ENCODE measurements around the gene IGF2BP2. TPM values are rescaled to one million over a fixed set of nuclear protein-coding genes. Genes with fewer than 3 reads are reported as not detected.

The IGF2BP2 gene
- total RNA-seq, 1 experiment from 2014 or later, result 42.2 TPM

- in situ Hi-C loops (cut with HindIII; ENCODE audit: low sequenced_read_pairs), result no loop called here
These were observed 74.8 kb downstream of the IGF2BP2 start for GRCh38 chr3:185750015-185750414.

GRCh38 chr3:185746470-185746869 is 78.4 kb downstream of the IGF2BP2 start:
- in situ Hi-C loops (cut with HindIII; ENCODE audit: low sequenced_read_pairs), result no loop called here
- no peak for DNase-seq (ENCODE audit: low spot score)

More at GRCh38 chr3:185750015-185750414, 74.8 kb downstream of the IGF2BP2 start:
- DNase-seq (ENCODE audit: low spot score), result no peak

GRCh38 chr3:185744997-185745843 is 79.6 kb downstream of the IGF2BP2 start:
- in situ Hi-C loops (cut with HindIII; ENCODE audit: low sequenced_read_pairs), result no loop called here
- no peak for DNase-seq (ENCODE audit: low spot score)

- DNase-seq (ENCODE audit: low spot score), result no peak
- in situ Hi-C loops (cut with HindIII; ENCODE audit: low sequenced_read_pairs), result no loop called here
These were observed 83.3 kb downstream of the IGF2BP2 start for GRCh38 chr3:185741586-185741985.

DNA sequence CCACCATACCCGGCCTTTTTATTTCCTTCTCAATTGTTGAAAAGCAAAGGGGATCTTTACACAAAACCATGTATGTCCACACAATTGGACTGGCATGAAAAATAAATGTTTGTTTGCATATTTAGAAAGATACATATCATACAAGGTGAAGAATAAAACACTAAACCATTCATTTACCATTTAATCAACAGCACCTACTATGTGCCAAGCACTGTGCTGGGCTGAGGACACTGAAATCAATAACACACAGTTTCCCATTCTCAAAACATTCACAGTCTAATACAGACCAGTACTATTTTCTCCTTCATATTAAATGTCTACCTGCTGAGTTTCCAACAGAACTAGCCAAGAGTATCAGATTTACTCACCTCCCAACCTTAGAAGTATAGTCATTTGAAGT is 84.7 kb downstream of the IGF2BP2 start:
- in situ Hi-C loops (cut with HindIII; ENCODE audit: low sequenced_read_pairs), result no loop called here

DNA sequence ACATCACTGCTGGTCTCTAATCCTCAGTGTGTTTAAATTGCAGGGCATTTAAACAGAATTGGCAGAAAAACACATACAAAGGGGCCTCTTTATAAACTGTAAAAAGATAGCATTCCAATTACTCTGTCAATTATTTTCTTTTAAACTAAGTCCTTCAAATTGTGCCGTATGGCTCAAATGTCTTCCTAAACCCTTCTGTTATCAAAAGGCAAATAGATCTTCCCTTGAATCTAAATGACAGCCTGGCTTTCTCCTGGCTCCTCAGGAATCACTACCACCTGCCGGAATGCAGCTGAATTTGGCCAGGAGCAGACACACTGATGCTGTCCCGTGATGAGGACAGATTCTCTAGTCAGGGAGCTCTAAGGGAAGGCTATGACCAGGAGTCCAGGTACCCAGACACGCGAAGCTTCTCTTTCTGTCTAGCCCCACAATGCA is 85.6 kb downstream of the IGF2BP2 start:
- DNase-seq (ENCODE audit: low spot score), result peak; percentile 93
- in situ Hi-C loops (cut with HindIII; ENCODE audit: low sequenced_read_pairs), result loop anchor here (5.0 kb wide), 1 partner anchor 78 kb away; no protein-coding TSS in a partner anchor

More for the DNA sequence above, 84.7 kb downstream of the IGF2BP2 start:
- DNase-seq (ENCODE audit: low spot score), result no peak

DNA sequence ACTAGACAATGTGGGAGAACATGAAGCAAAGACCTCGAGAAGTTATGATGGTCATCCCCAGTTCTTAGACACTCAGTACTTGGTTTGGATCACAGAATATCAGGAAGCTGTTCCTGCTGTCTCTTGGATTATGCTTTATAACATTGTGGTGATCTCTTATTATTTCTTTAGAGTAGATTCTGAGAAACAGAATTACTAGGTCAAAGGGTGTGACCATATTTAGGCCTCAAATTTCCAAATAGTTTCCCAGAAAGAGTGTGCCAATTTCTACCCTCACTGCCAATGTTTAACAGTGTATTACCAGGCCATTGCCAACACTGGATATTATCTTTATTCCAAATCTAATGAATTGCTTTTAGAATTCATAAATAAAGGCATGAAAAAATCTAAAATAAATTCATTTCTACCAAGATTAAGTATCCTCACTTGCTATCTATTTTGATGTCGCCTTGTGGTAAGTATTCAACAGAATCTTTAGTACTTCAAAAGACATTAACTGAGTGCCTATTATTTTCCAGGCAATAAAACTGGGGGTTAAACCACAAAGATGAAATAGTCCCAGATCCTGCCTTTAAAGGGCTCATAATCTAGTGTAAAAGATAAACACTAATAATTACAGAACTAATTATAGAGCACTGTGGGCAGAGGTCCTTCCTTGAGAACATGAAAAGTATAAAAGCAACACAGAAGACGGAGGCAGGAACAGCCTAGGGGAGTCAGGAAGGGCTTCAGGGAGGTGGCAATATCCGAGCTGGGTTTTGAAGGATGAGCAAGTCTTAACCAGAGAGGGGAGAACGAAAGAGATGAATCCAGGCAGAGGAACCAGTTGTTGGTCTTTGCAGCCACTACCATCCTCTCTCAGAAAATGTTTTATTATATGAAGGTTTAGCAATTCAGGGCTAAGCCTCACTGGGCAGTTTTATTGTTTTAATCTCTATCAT is 86.8 kb downstream of the IGF2BP2 start:
- no peak for DNase-seq (ENCODE audit: low spot score)
- in situ Hi-C loops (cut with HindIII; ENCODE audit: low sequenced_read_pairs), result loop anchor here (5.0 kb wide), 1 partner anchor 79 kb away; no protein-coding TSS in a partner anchor

GRCh38 chr3:185737020-185737419 is 87.8 kb downstream of the IGF2BP2 start:
- no peak for DNase-seq (ENCODE audit: low spot score)
- in situ Hi-C loops (cut with HindIII; ENCODE audit: low sequenced_read_pairs), result loop anchor here (5.0 kb wide), 1 partner anchor 80 kb away; no protein-coding TSS in a partner anchor

GRCh38 chr3:185734725-185735096 is 90.1 kb downstream of the IGF2BP2 start:
- in situ Hi-C loops (cut with HindIII; ENCODE audit: low sequenced_read_pairs), result loop anchor here (5.0 kb wide), 1 partner anchor 83 kb away; no protein-coding TSS in a partner anchor
- DNase-seq (ENCODE audit: low spot score), result no peak

DNA sequence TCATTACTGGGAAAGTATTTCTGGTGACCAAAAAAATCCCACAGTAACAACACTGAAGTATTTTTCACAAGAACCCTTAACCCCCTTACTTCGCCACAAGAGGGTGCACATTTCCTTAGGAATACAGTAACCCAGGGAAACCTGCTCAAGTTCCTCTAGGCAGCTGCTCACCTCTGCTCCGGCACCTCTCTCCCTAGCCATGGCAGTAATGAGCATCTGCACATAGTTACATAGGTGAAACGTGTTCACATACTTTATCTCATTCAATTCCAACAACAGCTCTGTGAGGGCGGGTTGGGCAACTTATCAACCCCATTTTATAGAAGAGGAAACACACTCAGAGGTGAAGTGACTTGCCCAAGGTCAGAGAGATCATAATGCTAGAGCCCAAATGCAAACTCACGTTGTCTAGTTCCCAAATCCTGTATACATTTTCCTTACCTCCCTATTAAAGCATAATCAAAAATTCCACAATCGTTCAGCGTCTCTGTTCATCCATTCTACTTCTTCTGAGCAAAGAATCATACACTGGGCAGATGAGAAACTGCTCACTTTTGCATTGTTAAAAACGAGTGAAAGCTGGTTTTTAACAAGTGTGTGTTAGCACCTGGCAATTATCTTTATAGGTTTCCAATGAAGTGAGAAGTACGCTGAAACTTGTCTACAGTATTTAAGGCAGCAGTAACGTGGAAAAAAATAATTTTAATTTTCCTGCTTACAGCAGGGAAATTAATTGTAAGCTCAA is 90.7 kb downstream of the IGF2BP2 start:
- in situ Hi-C loops (cut with HindIII; ENCODE audit: low sequenced_read_pairs), result no loop called here
- peak; percentile 75 for DNase-seq (ENCODE audit: low spot score)

DNA sequence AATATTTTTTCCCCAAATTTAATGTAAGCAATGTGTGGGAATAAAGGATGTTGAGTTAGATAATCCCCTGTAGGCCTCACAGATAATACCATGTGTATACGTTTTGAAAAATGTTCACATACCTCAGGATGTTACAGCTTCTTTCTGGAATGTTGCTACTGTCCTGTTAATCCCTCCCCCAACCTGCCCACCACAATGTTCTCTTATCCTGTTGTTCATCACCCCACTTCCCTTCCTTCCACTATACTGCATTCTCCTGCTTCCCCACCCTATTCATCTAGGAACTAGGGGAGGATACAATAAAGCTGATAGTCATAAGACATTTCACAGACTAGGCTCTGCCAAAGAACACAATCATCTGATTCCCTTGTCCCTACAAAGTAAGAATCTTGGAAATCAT is 92.1 kb downstream of the IGF2BP2 start:
- no peak for DNase-seq (ENCODE audit: low spot score)
- in situ Hi-C loops (cut with HindIII; ENCODE audit: low sequenced_read_pairs), result no loop called here

DNA sequence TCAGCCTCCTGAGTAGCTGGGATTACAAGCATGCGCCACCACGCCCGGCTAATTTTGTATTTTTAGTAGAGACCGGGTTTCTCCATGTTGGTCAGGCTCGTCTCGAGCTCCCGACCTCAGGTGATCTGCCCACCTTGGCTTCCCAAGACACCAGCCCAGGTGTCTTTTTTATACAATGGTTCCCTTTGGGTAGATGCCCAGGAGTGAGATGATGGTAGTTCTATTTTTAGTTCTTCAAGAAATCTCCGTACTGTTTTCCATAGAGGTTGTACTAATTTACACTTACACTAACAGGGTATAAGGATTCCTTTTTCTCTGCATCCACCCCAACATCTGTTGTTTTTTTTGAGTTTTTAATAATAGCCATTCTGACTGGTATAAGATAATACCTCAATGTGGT is 94.3 kb downstream of the IGF2BP2 start:
- no peak for DNase-seq (ENCODE audit: low spot score)
- in situ Hi-C loops (cut with HindIII; ENCODE audit: low sequenced_read_pairs), result no loop called here

DNA sequence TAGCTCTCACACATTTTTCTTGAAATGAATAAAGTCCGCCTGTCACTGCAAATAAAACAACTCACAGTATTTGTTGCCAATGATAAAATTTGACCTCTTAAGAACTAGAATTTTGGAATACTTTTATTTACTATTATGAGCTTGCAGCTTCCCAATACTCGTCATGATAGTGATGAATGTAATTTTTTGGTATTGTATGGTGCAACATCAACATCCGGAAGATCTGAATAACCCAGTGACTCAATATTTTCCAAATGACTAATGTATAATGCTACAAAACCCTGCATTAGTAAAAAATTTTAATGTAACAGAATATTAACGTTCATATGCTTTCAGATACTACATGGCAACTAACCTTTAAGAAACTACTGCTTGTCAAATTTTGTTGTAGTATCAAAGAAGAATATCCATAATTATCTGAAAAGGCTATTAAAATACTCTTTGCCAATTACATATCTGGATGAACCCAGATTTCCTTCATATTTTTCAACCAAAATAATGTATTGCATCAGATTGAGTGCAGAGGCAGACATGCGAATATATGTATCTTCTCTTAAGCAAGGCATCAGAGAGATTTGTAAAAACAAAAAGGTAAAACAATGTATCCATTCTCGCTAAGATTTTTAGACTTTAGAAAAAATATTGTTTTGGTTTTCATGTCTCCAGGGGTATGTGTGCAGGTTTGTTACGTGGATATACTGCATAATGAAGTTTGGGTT is 95.3 kb downstream of the IGF2BP2 start:
- DNase-seq (ENCODE audit: low spot score), result no peak
- in situ Hi-C loops (cut with HindIII; ENCODE audit: low sequenced_read_pairs), result no loop called here

DNA sequence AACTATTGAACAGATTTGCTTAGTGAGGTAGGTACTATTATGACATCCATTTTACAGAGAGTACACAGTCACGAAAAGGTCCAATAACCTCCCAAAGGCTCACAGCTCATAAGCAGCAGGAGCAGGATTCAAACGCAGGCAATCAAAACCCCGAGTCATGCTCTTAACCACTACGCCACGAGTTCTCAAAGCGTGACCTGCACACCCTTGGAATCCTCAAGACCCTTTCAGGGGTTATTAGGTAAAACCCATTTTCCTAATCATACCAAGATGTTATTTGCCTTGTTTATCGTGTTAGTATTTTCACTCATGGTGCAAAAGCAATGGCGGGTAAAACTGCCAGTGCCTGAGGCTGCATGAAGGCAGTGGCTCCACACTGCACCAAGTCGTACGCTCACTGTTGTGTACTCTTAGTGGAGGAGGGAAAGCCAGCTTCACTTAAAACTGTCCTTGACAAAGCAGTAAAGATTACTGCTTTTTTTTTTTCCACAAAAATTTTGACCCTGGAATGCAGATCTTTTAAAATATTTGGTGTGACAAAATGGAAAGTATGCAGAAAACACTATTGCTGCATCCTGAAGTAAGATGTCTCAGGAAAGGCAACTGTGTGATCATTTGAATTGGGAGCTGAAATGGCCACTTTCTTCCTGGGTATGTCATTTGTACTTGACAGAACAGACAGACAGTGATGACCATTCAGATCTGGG is 96.1 kb downstream of the IGF2BP2 start:
- DNase-seq (ENCODE audit: low spot score), result no peak
- in situ Hi-C loops (cut with HindIII; ENCODE audit: low sequenced_read_pairs), result no loop called here

GRCh38 chr3:185727873-185728272 is 97.0 kb downstream of the IGF2BP2 start:
- in situ Hi-C loops (cut with HindIII; ENCODE audit: low sequenced_read_pairs), result no loop called here
- DNase-seq (ENCODE audit: low spot score), result no peak

GRCh38 chr3:185726254-185726967 is 98.4 kb downstream of the IGF2BP2 start:
- in situ Hi-C loops (cut with HindIII; ENCODE audit: low sequenced_read_pairs), result no loop called here
- peak; percentile 50 for DNase-seq (ENCODE audit: low spot score)

GRCh38 chr3:185724761-185725160 is 100.1 kb downstream of the IGF2BP2 start:
- in situ Hi-C loops (cut with HindIII; ENCODE audit: low sequenced_read_pairs), result no loop called here
- peak; percentile 90 for DNase-seq (ENCODE audit: low spot score)

Data from G401 (cell line).